K562 (cell line): ENCODE data around the gene PHLDB3. TPM values are rescaled to one million over a fixed set of nuclear protein-coding genes. Genes with fewer than 3 reads are reported as not detected.
A peak's percentile ranks its signal among the peaks of the same experiment; 100 is the strongest.

Experiments used
- ATAC-seq: fragments of 200-7000 bp; cut with Tn5 transposase; 3 replicates; pipeline ENCODE4 v1.9.1; 2020; ENCODE audit warnings: moderate library complexity
- BruUV-seq: library from RNA; stranded (reverse); fragments of 400-500 nt; replicated peaks from 2 replicates; lab custom pipeline; 2021; lab: Mats Ljungman, UMichigan
- CTCF ChIA-PET: fragments of 300-600 bp; formaldehyde crosslinking; extraction: SDS; loops from one replicate; lab custom pipeline; 2021; ENCODE audit warnings: low intra/inter-chr PET ratio; lab: Yijun Ruan, JAX
- POLR2A ChIA-PET: fragments of 300-600, 350-650 bp; sonication (Branson Sonifier 250); formaldehyde crosslinking; extraction: SDS; loops from one replicate; lab custom pipeline; 2021; ENCODE audit warnings: antibody characterized with exemption, inconsistent platforms; lab: Yijun Ruan, JAX
- DNase-seq, 4 experiments: peaks; one replicate each; pipeline versions ENCODE4 v3.0.0 to v3.0.0-alpha.2; 2011 to 2018; ENCODE audit warnings: low spot score in 3 of 4, mixed read lengths in 3 of 4; ENCODE audit errors: extremely low read depth in 1 of 4
- FAIRE-seq: peaks from 2 replicates; lab custom pipeline; 2011; peaks lifted over from hg19 to GRCh38; lab: Jason Lieb, UNC
- H2AFZ ChIP-seq: 2 replicates; pipeline ENCODE4 v1.6.0; 2011; ENCODE audit warnings: low read depth, low read length, control low read depth, inconsistent platforms
- H3K27ac ChIP-seq: fragments of 200-600 bp; 3 replicates; pipeline ENCODE4 v1.8.0; 2011; ENCODE audit warnings: low read depth, mild to moderate bottlenecking, control low read depth, inconsistent platforms, low read length, moderate library complexity, mixed read lengths; ENCODE audit errors: extremely low read depth
- H3K27me3 ChIP-seq, 2 experiments: fragments of 300-600 bp in 1 of 2; 2 replicates in 1 of 2; 3 replicates in 1 of 2; pipeline versions ENCODE4 v1.6.0 to v1.8.0; 2011; ENCODE audit warnings: inconsistent platforms in 2 of 2, low read length in 2 of 2, mild to moderate bottlenecking in 1 of 2, mixed read lengths in 1 of 2, moderate library complexity in 1 of 2; ENCODE audit not compliant: control insufficient read depth in 2 of 2, insufficient read depth in 2 of 2
- H3K36me3 ChIP-seq: fragments of 300-600 bp; 3 replicates; pipeline ENCODE4 v1.8.0; 2011; ENCODE audit warnings: mild to moderate bottlenecking, low read length, inconsistent platforms; ENCODE audit not compliant: control insufficient read depth, insufficient read depth
- H3K4me1 ChIP-seq, 2 experiments: fragments of 200-600 bp in 1 of 2; replicated peaks in 1 of 2; 2 replicates in 1 of 2; 3 replicates in 1 of 2; pipeline versions ENCODE4 v1.5.1 to v1.8.0; 2011; ENCODE audit warnings: inconsistent platforms in 2 of 2, low read length in 2 of 2, mild to moderate bottlenecking in 1 of 2, mixed read lengths in 1 of 2, moderate library complexity in 1 of 2; ENCODE audit not compliant: control insufficient read depth in 2 of 2, insufficient read depth in 2 of 2
- H3K4me2 ChIP-seq: 2 replicates; pipeline ENCODE4 v1.6.1; 2011; ENCODE audit warnings: low read length, control low read depth, inconsistent platforms, mixed read lengths; ENCODE audit not compliant: insufficient read depth
- H3K4me3 ChIP-seq: fragments of 200-600 bp; sonication (generic), shearing (Covaris generic); 2 replicates; pipeline ENCODE4 v1.5.1; 2016; ENCODE audit warnings: control low read depth, inconsistent platforms
- H3K79me2 ChIP-seq: fragments of 200-600 bp; 3 replicates; pipeline ENCODE4 v1.8.0; 2011; ENCODE audit warnings: low read length, inconsistent platforms; ENCODE audit not compliant: control insufficient read depth, insufficient read depth
- H3K9ac ChIP-seq, 2 experiments: 2 replicates each; pipeline versions ENCODE4 v1.6.0 to v1.6.1; 2011; ENCODE audit warnings: low read depth in 2 of 2, low read length in 2 of 2, control low read depth in 1 of 2, inconsistent platforms in 1 of 2, mild to moderate bottlenecking in 1 of 2, mixed read lengths in 1 of 2; ENCODE audit not compliant: insufficient read depth in 1 of 2
- H3K9me1 ChIP-seq: one replicate; pipeline ENCODE4 v1.6.0; 2011; ENCODE audit warnings: inconsistent platforms, mild to moderate bottlenecking, low read length, moderate library complexity; ENCODE audit not compliant: control insufficient read depth, insufficient read depth
- H3K9me3 ChIP-seq: replicated peaks from 2 replicates; pipeline ENCODE4 v1.5.1; 2011; ENCODE audit warnings: low read depth, low read length, inconsistent platforms; ENCODE audit not compliant: control insufficient read depth, insufficient read depth
- H4K20me1 ChIP-seq: replicated peaks from 2 replicates; pipeline ENCODE4 v1.6.1; 2011; ENCODE audit warnings: low read length, inconsistent platforms, mixed read lengths; ENCODE audit not compliant: control insufficient read depth, insufficient read depth
- FOXJ3 ChIP-seq: sonication (generic); formaldehyde crosslinking; IDR thresholded peaks from 2 replicates; pipeline ENCODE4 v1.4.0; 2020; ENCODE audit warnings: mild to moderate bottlenecking, missing genetic modification reagents
- NONO ChIP-seq, 2 experiments: fragments of 200-400 bp in 1 of 2; fragments of 450-650 bp in 1 of 2; formaldehyde crosslinking in 1 of 2; IDR thresholded peaks; 2 replicates each; pipeline ENCODE4 v1.6.1; 2017; ENCODE audit warnings: low read depth in 2 of 2, mild to moderate bottlenecking in 2 of 2, moderate library complexity in 2 of 2, low read length in 1 of 2
- POLR3G ChIP-seq: IDR thresholded peaks from 2 replicates; pipeline ENCODE4 v1.6.1; 2011; ENCODE audit not compliant: insufficient read length, insufficient replicate concordance; ENCODE audit errors: extremely low read depth
- TARDBP ChIP-seq: fragments of 450-650 bp; IDR thresholded peaks from 2 replicates; pipeline ENCODE4 v1.6.1; 2016
- ZNF3 ChIP-seq: fragments of 250-450 bp; sonication (Bioruptor Pico); IDR thresholded peaks from 2 replicates; pipeline ENCODE4 v1.5.0; 2021; ENCODE audit warnings: mild to moderate bottlenecking, moderate library complexity
- ZNF584 ChIP-seq: fragments of 200-800 bp; sonication (Bioruptor generic); IDR thresholded peaks from 2 replicates; pipeline ENCODE4 v1.6.1; 2016; ENCODE audit warnings: low read depth, mild to moderate bottlenecking, missing genetic modification characterization, missing compliant biosample characterization
- ZNF644 ChIP-seq: fragments of 200-800 bp; sonication (Bioruptor generic); IDR thresholded peaks from 2 replicates; pipeline ENCODE4 v1.6.1; 2016; ENCODE audit warnings: low read depth, missing genetic modification characterization, missing compliant biosample characterization
- WGBS: fragments of 100-300 bp; shearing (Covaris generic); methylation state at CpG from one replicate; pipeline ENCODE4 v1.1.6; 2016; ENCODE audit warnings: low coverage, mixed read lengths; ENCODE audit not compliant: insufficient coverage; ENCODE audit errors: missing lambda C conversion rate; 5-methylcytosine and 5-hydroxymethylcytosine counted together
- in situ Hi-C: fragments of 300-500 bp; cut with MboI; formaldehyde crosslinking; loops from 4 replicates; pipeline ENCODE4 v1.15.0; 2018; ENCODE audit warnings: inconsistent platforms, mixed read lengths
- intact Hi-C: fragments of 100-400 bp; cut with micrococcal nuclease; formaldehyde crosslinking; loops from 2 replicates; pipeline ENCODE4 v1.14.2; 2022
- polyA plus RNA-seq, 8 experiments: library from polyadenylated mRNA; depleted of rRNA in 4 of 8; stranded (reverse) in 5 of 8; unstranded in 3 of 8; fragments of >200 nt; fragmentation: Nextera tagmentation in 2 of 8; fragmentation: Illumina TruSeq in 1 of 8; extraction: Ambion mirVana in 2 of 8; extraction: Trizol in 1 of 8; gene quantifications; 2 replicates each; pipeline versions ENCODE4 v1.2.1 to v1.2.3, GENCODE V29; 2011 to 2014; ENCODE audit warnings: inconsistent platforms in 1 of 8, missing spikeins in 1 of 8
- total RNA-seq, 7 experiments: library from RNA; depleted of rRNA in 6 of 7; stranded (reverse); fragments of >200 nt in 6 of 7; fragmentation: Illumina TruSeq in 2 of 7; extraction: Trizol in 2 of 7; gene quantifications; 2 replicates each; pipeline versions ENCODE4 v1.2.1 to v1.2.3, GENCODE V29; 2011 to 2021; ENCODE audit warnings: low replicate concordance in 1 of 7
- TF ChIP-seq, protein P1 (sequence below): IDR thresholded peaks from 2 replicates; pipeline ENCODE4 v1.6.1; 2011; ENCODE audit warnings: borderline replicate concordance, low read depth, mild to moderate bottlenecking, moderate library complexity, low read length; ENCODE audit not compliant: insufficient read depth, poor library complexity, severe bottlenecking
- TF ChIP-seq, protein P2 (sequence below), 2 experiments: fragments of 450-650 bp; IDR thresholded peaks; 2 replicates each; pipeline ENCODE4 v1.6.1; 2016; ENCODE audit warnings: mild to moderate bottlenecking in 2 of 2, borderline replicate concordance in 1 of 2, low read depth in 1 of 2, moderate library complexity in 1 of 2

PHLDB3 gene
- total and polyA plus RNA-seq, 9 of the 15 experiments (the other 6 are each of a cell fraction or from before 2014, with no cell fraction given), result 0.04 to 23.5 (median 3.9) TPM

- H3K27ac ChIP-seq, result peak within 1 kb of the TSS; percentile 59
- peak within 1 kb of the TSS; percentile 99 for H3K4me2 ChIP-seq
- BruUV-seq, result no TSS peak
- peaks cover 4% of the 10 kb centered on the region; the same call in 1 of the 3 replicates for H3K36me3 ChIP-seq
- H4K20me1 ChIP-seq, result no peaks in the 10 kb centered on the region; the same call in 1 of the 2 replicates
- ChIA-PET POLR2A (interaction anchor here (0.6 to 1.4 kb wide), 9 partner anchors 9 to 297 kb away, joined by 3 to 4 read pairs (median 3); no protein-coding TSS in a partner anchor), CTCF (no interaction called here)
- peak within 1 kb of the TSS; percentile 52 to 86 for H3K9ac ChIP-seq
- intact Hi-C loops (loop anchor here (10.0 kb wide), 1 partner anchor 132 kb away; no protein-coding TSS in a partner anchor), in situ Hi-C loops (no loop called here)
- no peaks in the 10 kb centered on the region for H3K9me1 ChIP-seq
- H3K4me1 ChIP-seq, result peaks cover 7 to 35% of the 10 kb centered on the region in 2 experiments
- H3K27me3 ChIP-seq, result no peaks in the 10 kb centered on the region
- H3K9me3 ChIP-seq, result no peaks in the 10 kb centered on the region
- H3K4me3 ChIP-seq, result peak within 1 kb of the TSS; percentile 45
- no peaks in the 10 kb centered on the region for H3K79me2 ChIP-seq
- ATAC-seq, result peak; percentile 90
- 1% methylated on average over 42 of the region's 47 CpGs for WGBS
- peak; percentile 90 to 94 (median 91) for DNase-seq
- FAIRE-seq, result no peak
- peak within 1 kb of the TSS; percentile 93 for H2AFZ ChIP-seq
- TF ChIP-seq POLR3G (no peak), FOXJ3 (CRISPR knock-in tag) (no peak), NONO (IDR thresholded peaks at IDR 0.05; ENCODE audit: low read depth in 2 of 2, low read length in 1 of 2) (peak in 1 of 2 experiments; percentile 86; a peak in 2 of 4 replicates), TARDBP (peak; percentile 81; the same call in 1 of the 2 replicates), ZNF584 (CRISPR knock-in tag) (no peak), ZNF644 (no peak), ZNF3 (CRISPR knock-in tag) (no peak)
- TF ChIP-seq, protein P1, sequence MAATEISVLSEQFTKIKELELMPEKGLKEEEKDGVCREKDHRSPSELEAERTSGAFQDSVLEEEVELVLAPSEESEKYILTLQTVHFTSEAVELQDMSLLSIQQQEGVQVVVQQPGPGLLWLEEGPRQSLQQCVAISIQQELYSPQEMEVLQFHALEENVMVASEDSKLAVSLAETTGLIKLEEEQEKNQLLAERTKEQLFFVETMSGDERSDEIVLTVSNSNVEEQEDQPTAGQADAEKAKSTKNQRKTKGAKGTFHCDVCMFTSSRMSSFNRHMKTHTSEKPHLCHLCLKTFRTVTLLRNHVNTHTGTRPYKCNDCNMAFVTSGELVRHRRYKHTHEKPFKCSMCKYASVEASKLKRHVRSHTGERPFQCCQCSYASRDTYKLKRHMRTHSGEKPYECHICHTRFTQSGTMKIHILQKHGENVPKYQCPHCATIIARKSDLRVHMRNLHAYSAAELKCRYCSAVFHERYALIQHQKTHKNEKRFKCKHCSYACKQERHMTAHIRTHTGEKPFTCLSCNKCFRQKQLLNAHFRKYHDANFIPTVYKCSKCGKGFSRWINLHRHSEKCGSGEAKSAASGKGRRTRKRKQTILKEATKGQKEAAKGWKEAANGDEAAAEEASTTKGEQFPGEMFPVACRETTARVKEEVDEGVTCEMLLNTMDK, result no peak
- TF ChIP-seq, protein P2, sequence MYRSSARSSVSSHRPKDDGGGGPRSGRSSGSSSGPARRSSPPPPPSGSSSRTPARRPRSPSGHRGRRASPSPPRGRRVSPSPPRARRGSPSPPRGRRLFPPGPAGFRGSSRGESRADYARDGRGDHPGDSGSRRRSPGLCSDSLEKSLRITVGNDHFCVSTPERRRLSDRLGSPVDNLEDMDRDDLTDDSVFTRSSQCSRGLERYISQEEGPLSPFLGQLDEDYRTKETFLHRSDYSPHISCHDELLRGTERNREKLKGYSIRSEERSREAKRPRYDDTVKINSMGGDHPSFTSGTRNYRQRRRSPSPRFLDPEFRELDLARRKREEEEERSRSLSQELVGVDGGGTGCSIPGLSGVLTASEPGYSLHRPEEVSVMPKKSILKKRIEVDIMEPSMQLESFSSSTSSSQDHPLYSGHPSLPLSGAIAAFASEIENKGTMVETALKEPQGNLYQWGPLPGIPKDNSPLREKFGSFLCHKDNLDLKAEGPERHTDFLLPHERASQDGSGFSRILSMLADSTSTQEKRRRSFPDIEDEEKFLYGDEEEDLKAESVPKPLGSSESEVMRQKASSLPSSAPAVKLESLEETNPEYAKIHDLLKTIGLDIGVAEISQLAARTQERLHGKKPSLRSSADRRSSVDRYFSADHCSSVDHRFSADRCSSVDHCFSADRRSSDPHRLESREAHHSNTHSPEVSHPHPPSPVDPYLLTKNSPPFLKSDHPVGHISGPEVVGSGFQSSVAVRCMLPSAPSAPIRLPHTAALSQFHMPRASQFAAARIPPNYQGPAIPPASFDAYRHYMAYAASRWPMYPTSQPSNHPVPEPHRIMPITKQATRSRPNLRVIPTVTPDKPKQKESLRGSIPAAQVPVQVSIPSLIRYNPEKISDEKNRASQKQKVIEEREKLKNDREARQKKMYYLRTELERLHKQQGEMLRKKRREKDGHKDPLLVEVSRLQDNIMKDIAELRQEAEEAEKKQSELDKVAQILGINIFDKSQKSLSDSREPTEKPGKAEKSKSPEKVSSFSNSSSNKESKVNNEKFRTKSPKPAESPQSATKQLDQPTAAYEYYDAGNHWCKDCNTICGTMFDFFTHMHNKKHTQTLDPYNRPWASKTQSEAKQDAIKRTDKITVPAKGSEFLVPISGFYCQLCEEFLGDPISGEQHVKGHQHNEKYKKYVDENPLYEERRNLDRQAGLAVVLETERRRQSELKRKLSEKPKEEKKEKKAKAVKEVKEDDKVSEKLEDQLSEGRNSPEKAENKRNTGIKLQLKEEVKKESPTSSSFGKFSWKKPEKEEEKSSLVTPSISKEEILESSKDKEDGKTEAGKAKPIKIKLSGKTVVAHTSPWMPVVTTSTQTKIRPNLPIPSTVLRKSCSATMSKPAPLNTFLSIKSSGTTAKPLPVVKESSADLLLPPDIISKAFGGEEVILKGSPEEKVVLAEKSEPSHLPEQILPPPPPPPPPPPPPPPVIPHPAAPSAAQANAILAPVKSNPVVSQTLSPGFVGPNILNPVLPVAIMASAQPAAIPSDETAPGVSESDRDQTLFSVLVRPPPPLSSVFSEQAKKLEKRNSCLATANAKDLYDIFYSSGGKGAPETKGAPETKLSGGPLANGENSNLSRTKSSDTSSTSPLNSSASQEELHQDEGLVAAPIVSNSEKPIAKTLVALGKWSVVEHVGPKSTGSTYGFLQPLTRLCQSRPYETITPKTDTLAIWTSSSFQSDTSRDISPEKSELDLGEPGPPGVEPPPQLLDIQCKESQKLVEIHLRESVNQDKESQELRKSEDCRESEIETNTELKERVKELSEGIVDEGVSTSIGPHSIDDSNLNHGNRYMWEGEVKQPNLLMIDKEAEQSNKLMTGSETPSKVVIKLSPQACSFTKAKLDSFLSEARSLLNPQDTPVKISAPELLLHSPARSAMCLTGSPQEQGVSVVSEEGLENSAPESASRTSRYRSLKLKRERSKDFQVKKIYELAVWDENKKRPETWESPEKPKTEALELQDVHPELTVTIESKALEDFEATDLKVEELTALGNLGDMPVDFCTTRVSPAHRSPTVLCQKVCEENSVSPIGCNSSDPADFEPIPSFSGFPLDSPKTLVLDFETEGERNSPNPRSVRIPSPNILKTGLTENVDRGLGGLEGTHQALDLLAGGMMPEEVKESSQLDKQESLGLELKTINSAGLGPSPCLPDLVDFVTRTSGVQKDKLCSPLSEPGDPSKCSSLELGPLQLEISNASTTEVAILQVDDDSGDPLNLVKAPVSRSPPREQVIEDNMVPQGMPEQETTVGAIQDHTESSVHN (IDR thresholded peaks at IDR 0.05; ENCODE audit: borderline replicate concordance in 1 of 2, low read depth in 1 of 2), result no peak
Observed at GRCh38 chr19:43532962-43533545, 28.5 kb upstream of the PHLDB3 start, which contains the start of gene ZNF575. Gene ZNF575 (plus strand): TSS chr19:43533188. CDS start chr19:43534423, 1,235 bp downstream.
